ENCODE data around the gene ZNF784. TPM values are rescaled to one million over a fixed set of nuclear protein-coding genes. Genes with fewer than 3 reads are reported as not detected.

Gene ZNF784
- total RNA-seq, 4 donors from 2014 or later = 1.3 to 6.0 (median 2.3) TPM

DNA sequence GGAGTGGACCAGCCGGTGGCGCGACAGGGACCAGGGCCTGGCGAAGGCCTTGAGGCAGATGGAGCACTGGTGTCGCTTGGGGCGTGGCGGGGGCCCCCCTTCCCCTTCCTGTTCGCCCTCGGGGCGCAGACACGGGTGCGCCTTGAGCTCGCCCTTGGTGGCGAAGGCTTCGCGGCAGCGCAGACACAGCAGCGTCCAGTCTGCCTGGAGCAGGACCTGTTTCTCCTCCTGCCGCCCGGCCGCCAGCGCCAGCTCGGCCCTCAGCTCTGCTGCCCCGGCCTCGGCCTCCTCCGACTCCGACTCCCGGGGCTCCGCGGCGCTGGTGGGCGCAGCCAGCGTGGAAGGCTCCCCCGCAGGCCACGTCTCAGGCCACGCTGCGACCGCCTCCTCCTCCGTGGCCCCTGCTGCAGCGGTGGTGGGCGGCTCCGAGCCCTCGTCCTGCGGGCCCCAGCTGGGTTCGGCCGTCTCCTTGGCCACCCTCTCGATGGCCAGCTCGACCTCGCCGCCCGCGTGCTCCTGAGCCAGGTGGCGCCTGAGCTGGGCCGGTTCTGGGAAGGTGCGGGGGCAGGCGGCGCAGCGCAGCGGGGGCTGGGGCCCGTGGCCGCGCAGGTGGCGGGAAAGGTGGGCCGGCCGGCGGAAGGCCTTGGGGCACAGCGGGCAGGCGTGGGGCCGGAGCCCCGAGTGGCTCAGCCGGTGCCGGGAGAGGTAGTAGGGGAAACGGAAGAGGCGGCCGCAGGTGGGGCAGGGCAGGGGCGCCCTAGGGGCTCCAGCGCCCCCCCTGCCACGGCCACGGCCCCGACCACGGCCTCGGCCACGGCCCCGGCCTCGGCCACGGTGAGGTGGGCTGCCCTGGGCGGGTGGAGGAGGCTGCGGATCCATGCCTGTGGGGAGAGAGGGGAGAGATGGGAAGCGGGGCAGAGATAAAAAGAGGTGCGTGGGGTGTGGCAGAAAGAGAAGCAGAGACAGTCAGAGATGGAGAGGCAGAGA, 45.3 kb downstream of the ZNF784 start:
- TF ChIP-seq, protein P1, sequence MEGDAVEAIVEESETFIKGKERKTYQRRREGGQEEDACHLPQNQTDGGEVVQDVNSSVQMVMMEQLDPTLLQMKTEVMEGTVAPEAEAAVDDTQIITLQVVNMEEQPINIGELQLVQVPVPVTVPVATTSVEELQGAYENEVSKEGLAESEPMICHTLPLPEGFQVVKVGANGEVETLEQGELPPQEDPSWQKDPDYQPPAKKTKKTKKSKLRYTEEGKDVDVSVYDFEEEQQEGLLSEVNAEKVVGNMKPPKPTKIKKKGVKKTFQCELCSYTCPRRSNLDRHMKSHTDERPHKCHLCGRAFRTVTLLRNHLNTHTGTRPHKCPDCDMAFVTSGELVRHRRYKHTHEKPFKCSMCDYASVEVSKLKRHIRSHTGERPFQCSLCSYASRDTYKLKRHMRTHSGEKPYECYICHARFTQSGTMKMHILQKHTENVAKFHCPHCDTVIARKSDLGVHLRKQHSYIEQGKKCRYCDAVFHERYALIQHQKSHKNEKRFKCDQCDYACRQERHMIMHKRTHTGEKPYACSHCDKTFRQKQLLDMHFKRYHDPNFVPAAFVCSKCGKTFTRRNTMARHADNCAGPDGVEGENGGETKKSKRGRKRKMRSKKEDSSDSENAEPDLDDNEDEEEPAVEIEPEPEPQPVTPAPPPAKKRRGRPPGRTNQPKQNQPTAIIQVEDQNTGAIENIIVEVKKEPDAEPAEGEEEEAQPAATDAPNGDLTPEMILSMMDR (IDR thresholded peaks at IDR 0.05; ENCODE audit: low read depth) = no peak

- TF ChIP-seq, protein P1 (IDR thresholded peaks at IDR 0.05; ENCODE audit: low read depth) = no peak
These were observed 46.2 kb downstream of the ZNF784 start for GRCh38 chr19:55578031-55578760.

- TF ChIP-seq, protein P1 (IDR thresholded peaks at IDR 0.05; ENCODE audit: low read depth) = no peak
These were observed 47.6 kb downstream of the ZNF784 start for GRCh38 chr19:55576746-55577145.

Other genes with a start within 250 kb of the ZNF784 start
- gene TMEM190, start 247.7 kb downstream of the ZNF784 start, total RNA-seq = not detected
- gene TMEM238, start 240.3 kb downstream of the ZNF784 start, total RNA-seq = 1 to 10 TPM in 1 of 4 donors, under 1 TPM in 1, not detected in 2; 0.44 to 2.8 TPM
- 100 to 1,000 TPM; 283 to 590 (median 367) TPM for gene RPL28, start 238.6 kb downstream of the ZNF784 start, total RNA-seq
- 10 to 100 TPM in 1 of 4 donors, 1 to 10 TPM in 3; 4.1 to 12.8 (median 8.6) TPM for gene UBE2S, start 216.8 kb downstream of the ZNF784 start, total RNA-seq
- under 1 TPM in 1 of 4 donors, not detected in 3; 0.16 TPM for gene SHISA7, start 181.3 kb downstream of the ZNF784 start, total RNA-seq
- 10 to 100 TPM; 38.2 to 62.4 (median 45.7) TPM for gene ISOC2, start 162.9 kb downstream of the ZNF784 start, total RNA-seq
- not detected for gene C19orf85, start 159.8 kb downstream of the ZNF784 start, total RNA-seq
- gene ZNF628, start 147.9 kb downstream of the ZNF784 start, total RNA-seq = 1 to 10 TPM in 3 of 4 donors, under 1 TPM in 1; 0.88 to 2.6 (median 2.3) TPM
- 1 to 10 TPM; 1.0 to 2.3 (median 1.6) TPM for gene NAT14, start 139.4 kb downstream of the ZNF784 start, total RNA-seq
- 10 to 100 TPM in 2 of 4 donors, 1 to 10 TPM in 2; 2.1 to 16.7 (median 9.1) TPM for gene SSC5D, start 136.1 kb downstream of the ZNF784 start, total RNA-seq
- gene SBK2, start 87.4 kb downstream of the ZNF784 start, total RNA-seq = not detected
- not detected for gene SBK3, start 79.0 kb downstream of the ZNF784 start, total RNA-seq
- 1 to 10 TPM in 1 of 4 donors, under 1 TPM in 2, not detected in 1; 0.51 to 5.3 (median 0.66) TPM for gene ZNF579, start 43.7 kb downstream of the ZNF784 start, total RNA-seq
- gene FIZ1, start 25.0 kb downstream of the ZNF784 start, total RNA-seq = 10 to 100 TPM in 1 of 4 donors, 1 to 10 TPM in 3; 1.8 to 12.1 (median 2.7) TPM
- 10 to 100 TPM in 3 of 4 donors, 1 to 10 TPM in 1; 3.8 to 33.5 (median 26.4) TPM for gene ZNF524, start 24.3 kb downstream of the ZNF784 start, total RNA-seq
- 1 to 10 TPM; 1.8 to 8.9 (median 3.6) TPM for gene ZNF865, start 18.9 kb downstream of the ZNF784 start, total RNA-seq
- gene ZNF580, start 16.4 kb upstream of the ZNF784 start, total RNA-seq = 10 to 100 TPM in 3 of 4 donors, 1 to 10 TPM in 1; 5.9 to 35.4 (median 12.3) TPM
- 10 to 100 TPM in 3 of 4 donors, 1 to 10 TPM in 1; 6.4 to 25.5 (median 19.0) TPM for gene ZNF581, start 19.1 kb upstream of the ZNF784 start, total RNA-seq
- gene CCDC106, start 23.6 kb upstream of the ZNF784 start, total RNA-seq = 10 to 100 TPM in 1 of 4 donors, 1 to 10 TPM in 3; 1.8 to 24.1 (median 8.4) TPM
- 10 to 100 TPM; 51.8 to 96.8 (median 72.5) TPM for gene U2AF2, start 30.5 kb upstream of the ZNF784 start, total RNA-seq
- 100 to 1,000 TPM in 1 of 4 donors, 10 to 100 TPM in 3; 27.6 to 118 (median 59.7) TPM for gene EPN1, start 50.7 kb upstream of the ZNF784 start, total RNA-seq
- gene NLRP9, start 113.8 kb upstream of the ZNF784 start, total RNA-seq = not detected
- not detected for gene RFPL4A, start 134.5 kb upstream of the ZNF784 start, total RNA-seq
- not detected for gene RFPL4AL1, start 144.6 kb upstream of the ZNF784 start, total RNA-seq
- gene NLRP11, start 207.4 kb upstream of the ZNF784 start, total RNA-seq = not detected
- not detected for gene NLRP4, start 212.0 kb upstream of the ZNF784 start, total RNA-seq

All from subcutaneous adipose tissue (tissue), 4 donors.